Uterus (tissue), 2 donors: Measurements from ENCODE around the gene RHEX.

Source experiments
- POLR2A ChIP-seq, 2 donors: fragments of 450-650 bp; IDR thresholded peaks; one replicate each; pipeline ENCODE4 v1.6.1; 2016; ENCODE audit warnings: antibody characterized with exemption in 2 of 2, mild to moderate bottlenecking in 1 of 2, moderate library complexity in 1 of 2
- TF ChIP-seq, protein P1 (sequence below), 4 experiments: fragments of 200-600 bp in 2 of 4; fragments of 450-650 bp in 2 of 4; sonication (generic) in 2 of 4; IDR thresholded peaks; one replicate each; pipeline ENCODE4 v1.5.1; 2016 to 2019; ENCODE audit warnings: antibody characterized with exemption in 4 of 4, mild to moderate bottlenecking in 2 of 4, moderate library complexity in 1 of 4

DNA sequence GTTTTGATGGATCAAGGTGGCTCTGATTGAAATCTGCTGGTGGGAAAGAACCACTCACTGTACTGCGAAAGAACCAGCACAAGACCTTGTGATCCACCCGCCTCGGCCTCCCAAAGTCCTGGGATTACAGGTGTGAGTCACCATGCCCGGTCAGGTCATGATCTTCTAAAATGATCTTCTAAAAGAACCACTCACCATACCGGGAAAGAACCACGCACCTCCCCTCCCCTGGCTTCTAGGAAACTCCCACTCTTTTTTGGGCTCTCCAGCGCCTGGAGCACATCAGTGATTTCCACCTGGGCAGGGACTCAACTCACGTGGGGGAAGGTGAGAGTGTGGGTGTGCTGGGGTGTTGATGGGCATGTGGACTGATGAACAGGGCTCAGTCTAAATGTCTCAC is 41.9 kb upstream of the RHEX start:
- TF ChIP-seq, protein P1, sequence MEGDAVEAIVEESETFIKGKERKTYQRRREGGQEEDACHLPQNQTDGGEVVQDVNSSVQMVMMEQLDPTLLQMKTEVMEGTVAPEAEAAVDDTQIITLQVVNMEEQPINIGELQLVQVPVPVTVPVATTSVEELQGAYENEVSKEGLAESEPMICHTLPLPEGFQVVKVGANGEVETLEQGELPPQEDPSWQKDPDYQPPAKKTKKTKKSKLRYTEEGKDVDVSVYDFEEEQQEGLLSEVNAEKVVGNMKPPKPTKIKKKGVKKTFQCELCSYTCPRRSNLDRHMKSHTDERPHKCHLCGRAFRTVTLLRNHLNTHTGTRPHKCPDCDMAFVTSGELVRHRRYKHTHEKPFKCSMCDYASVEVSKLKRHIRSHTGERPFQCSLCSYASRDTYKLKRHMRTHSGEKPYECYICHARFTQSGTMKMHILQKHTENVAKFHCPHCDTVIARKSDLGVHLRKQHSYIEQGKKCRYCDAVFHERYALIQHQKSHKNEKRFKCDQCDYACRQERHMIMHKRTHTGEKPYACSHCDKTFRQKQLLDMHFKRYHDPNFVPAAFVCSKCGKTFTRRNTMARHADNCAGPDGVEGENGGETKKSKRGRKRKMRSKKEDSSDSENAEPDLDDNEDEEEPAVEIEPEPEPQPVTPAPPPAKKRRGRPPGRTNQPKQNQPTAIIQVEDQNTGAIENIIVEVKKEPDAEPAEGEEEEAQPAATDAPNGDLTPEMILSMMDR (IDR thresholded peaks at IDR 0.05), result no peak
- no peak for TF ChIP-seq POLR2A (IDR thresholded peaks at IDR 0.05)
